Ovary (tissue), 3 donors: Measurements from ENCODE around the gene TAOK1.

ENCODE experiments used
- POLR2A ChIP-seq: fragments of 450-650 bp; IDR thresholded peaks from one replicate; pipeline ENCODE4 v1.6.1; 2017; ENCODE audit warnings: antibody characterized with exemption, mild to moderate bottlenecking, moderate library complexity
- TF ChIP-seq, protein P1 (sequence below), 3 donors: fragments of 450-650 bp in 2 of 3; fragments of 200-600 bp in 1 of 3; IDR thresholded peaks; one replicate each; pipeline versions ENCODE4 v1.5.1 to v1.8.0; 2016 to 2022; ENCODE audit warnings: antibody characterized with exemption in 3 of 3, mild to moderate bottlenecking in 1 of 3
- donor health status: DM: no; HTN: no; CAD: no.

DNA sequence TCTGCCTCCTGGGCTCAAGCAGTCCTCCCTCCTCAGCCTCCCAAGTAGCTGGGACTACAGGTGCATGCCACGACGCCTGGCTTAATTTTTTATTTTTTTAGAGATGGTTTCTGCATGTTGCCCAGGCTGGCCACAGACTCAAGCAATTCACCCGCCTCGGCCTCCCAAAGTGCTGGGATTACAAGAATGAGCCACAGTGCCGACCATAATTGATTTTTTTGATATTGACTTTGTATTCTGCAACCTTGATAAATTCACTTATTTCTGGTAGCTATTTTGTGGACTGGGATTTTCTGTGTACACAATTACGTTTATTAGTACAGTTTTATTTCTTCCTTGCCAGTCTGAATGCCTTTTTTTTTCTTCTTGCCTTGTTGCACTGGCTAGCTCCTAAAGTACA, 30.0 kb downstream of the TAOK1 start:
- TF ChIP-seq POLR2A = no peak
- TF ChIP-seq, protein P1, sequence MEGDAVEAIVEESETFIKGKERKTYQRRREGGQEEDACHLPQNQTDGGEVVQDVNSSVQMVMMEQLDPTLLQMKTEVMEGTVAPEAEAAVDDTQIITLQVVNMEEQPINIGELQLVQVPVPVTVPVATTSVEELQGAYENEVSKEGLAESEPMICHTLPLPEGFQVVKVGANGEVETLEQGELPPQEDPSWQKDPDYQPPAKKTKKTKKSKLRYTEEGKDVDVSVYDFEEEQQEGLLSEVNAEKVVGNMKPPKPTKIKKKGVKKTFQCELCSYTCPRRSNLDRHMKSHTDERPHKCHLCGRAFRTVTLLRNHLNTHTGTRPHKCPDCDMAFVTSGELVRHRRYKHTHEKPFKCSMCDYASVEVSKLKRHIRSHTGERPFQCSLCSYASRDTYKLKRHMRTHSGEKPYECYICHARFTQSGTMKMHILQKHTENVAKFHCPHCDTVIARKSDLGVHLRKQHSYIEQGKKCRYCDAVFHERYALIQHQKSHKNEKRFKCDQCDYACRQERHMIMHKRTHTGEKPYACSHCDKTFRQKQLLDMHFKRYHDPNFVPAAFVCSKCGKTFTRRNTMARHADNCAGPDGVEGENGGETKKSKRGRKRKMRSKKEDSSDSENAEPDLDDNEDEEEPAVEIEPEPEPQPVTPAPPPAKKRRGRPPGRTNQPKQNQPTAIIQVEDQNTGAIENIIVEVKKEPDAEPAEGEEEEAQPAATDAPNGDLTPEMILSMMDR (IDR thresholded peaks at IDR 0.05) = no peak
